CD14-positive monocyte (primary cell): ENCODE results near the gene PFKL. TPM values are rescaled to one million over a fixed set of nuclear protein-coding genes. Genes with fewer than 3 reads are reported as not detected.

ENCODE experiments used
- DNase-seq, 3 donors: peaks; one replicate each; pipeline ENCODE4 v3.0.0-alpha.2; 2011 to 2022
- H2AFZ ChIP-seq: 2 replicates; pipeline ENCODE4 v1.6.0; 2012; ENCODE audit warnings: mild to moderate bottlenecking, low read depth, low read length, inconsistent platforms; ENCODE audit not compliant: insufficient read depth, poor library complexity, severe bottlenecking
- H3K27ac ChIP-seq, 2 donors: 1 replicate in 1 of 2; 2 replicates in 1 of 2; pipeline ENCODE4 v1.5.1; 2012 to 2013; ENCODE audit warnings: low read length in 2 of 2, control low read depth in 1 of 2, inconsistent platforms in 1 of 2, low read depth in 1 of 2, mild to moderate bottlenecking in 1 of 2
- H3K27me3 ChIP-seq, 2 donors: one replicate each; pipeline versions ENCODE4 v1.6.0 to v1.6.1; 2011 to 2013; ENCODE audit warnings: low read length in 2 of 2; ENCODE audit not compliant: control insufficient read depth in 2 of 2, insufficient read depth in 2 of 2
- H3K36me3 ChIP-seq, 2 donors: replicated peaks in 1 of 2; 1 replicate in 1 of 2; 2 replicates in 1 of 2; pipeline versions ENCODE4 v1.5.1 to v1.6.1; 2012 to 2013; ENCODE audit warnings: low read length in 2 of 2, control low read depth in 1 of 2, inconsistent platforms in 1 of 2, mild to moderate bottlenecking in 1 of 2; ENCODE audit not compliant: insufficient read depth in 2 of 2, control insufficient read depth in 1 of 2
- H3K4me1 ChIP-seq, 2 donors: 1 replicate in 1 of 2; 2 replicates in 1 of 2; pipeline versions ENCODE4 v1.5.1 to v1.6.1; 2012 to 2013; ENCODE audit warnings: low read length in 2 of 2, control low read depth in 1 of 2, inconsistent platforms in 1 of 2, mild to moderate bottlenecking in 1 of 2, moderate library complexity in 1 of 2; ENCODE audit not compliant: insufficient read depth in 2 of 2, control insufficient read depth in 1 of 2
- H3K4me2 ChIP-seq: replicated peaks from 2 replicates; pipeline ENCODE3; 2012; ENCODE audit warnings: low read length, moderate library complexity, mild to moderate bottlenecking; ENCODE audit not compliant: poor library complexity, severe bottlenecking; ENCODE audit errors: extremely low read depth
- H3K4me3 ChIP-seq, 3 experiments: fragments of 200-600 bp in 1 of 3; sonication (generic) in 1 of 3; replicated peaks in 1 of 3; 1 replicate in 2 of 3; 2 replicates in 1 of 3; pipeline ENCODE4 v1.5.1; 2011 to 2013; ENCODE audit warnings: low read length in 3 of 3, mild to moderate bottlenecking in 3 of 3, control low read depth in 2 of 3, low read depth in 2 of 3, inconsistent platforms in 1 of 3, moderate library complexity in 1 of 3
- H3K79me2 ChIP-seq: 2 replicates; pipeline ENCODE4 v1.6.0; 2012; ENCODE audit warnings: mild to moderate bottlenecking, control low read depth, inconsistent platforms, low read length, moderate library complexity; ENCODE audit not compliant: insufficient read depth
- H3K9ac ChIP-seq: 2 replicates; pipeline ENCODE4 v1.6.0; 2017; ENCODE audit warnings: low read length, mild to moderate bottlenecking; ENCODE audit not compliant: insufficient read depth, poor library complexity, severe bottlenecking
- H3K9me3 ChIP-seq, 2 donors: replicated peaks in 1 of 2; 1 replicate in 1 of 2; 2 replicates in 1 of 2; pipeline versions ENCODE4 v1.5.1 to v1.6.1; 2012 to 2013; ENCODE audit warnings: low read length in 2 of 2, control low read depth in 1 of 2; ENCODE audit not compliant: control insufficient read depth in 1 of 2, insufficient read depth in 1 of 2
- H4K20me1 ChIP-seq: 2 replicates; pipeline ENCODE4 v1.6.0; 2012; ENCODE audit warnings: mild to moderate bottlenecking, low read length, control low read depth, moderate library complexity; ENCODE audit not compliant: insufficient read depth
- H3K27ac Mint-ChIP-seq, 7 donors: one replicate each; pipeline ENCODE4 v1.8.0; 2020; ENCODE audit warnings: mild to moderate bottlenecking in 7 of 7, mixed read lengths in 7 of 7, moderate library complexity in 6 of 7, inconsistent platforms in 2 of 7
- H3K27me3 Mint-ChIP-seq, 3 donors: one replicate each; pipeline ENCODE4 v1.8.0; 2021 to 2022; ENCODE audit warnings: low read depth in 3 of 3, mild to moderate bottlenecking in 3 of 3, mixed read lengths in 3 of 3, moderate library complexity in 3 of 3, inconsistent platforms in 1 of 3
- H3K36me3 Mint-ChIP-seq, 2 donors: one replicate each; pipeline ENCODE4 v1.8.0; 2020; ENCODE audit warnings: mixed read lengths in 2 of 2, inconsistent platforms in 1 of 2, mild to moderate bottlenecking in 1 of 2
- H3K4me1 Mint-ChIP-seq: one replicate; pipeline ENCODE4 v1.8.0; 2020; ENCODE audit warnings: mild to moderate bottlenecking, mixed read lengths
- H3K4me3 Mint-ChIP-seq, 2 donors: one replicate each; pipeline ENCODE4 v1.8.0; 2020; ENCODE audit warnings: mild to moderate bottlenecking in 2 of 2, mixed read lengths in 2 of 2, moderate library complexity in 1 of 2
- H3K9me3 Mint-ChIP-seq, 7 donors: one replicate each; pipeline ENCODE4 v1.8.0; 2020 to 2022; ENCODE audit warnings: mixed read lengths in 7 of 7, mild to moderate bottlenecking in 6 of 7, moderate library complexity in 6 of 7, inconsistent platforms in 2 of 7
- WGBS: methylation state at CpG from one replicate; pipeline ENCODE4 v1.1.5; 2013; ENCODE audit warnings: missing lambda C conversion rate; ENCODE audit not compliant: insufficient coverage; 5-methylcytosine and 5-hydroxymethylcytosine counted together
- intact Hi-C, 2 donors: fragments of 100-400 bp; cut with micrococcal nuclease; formaldehyde crosslinking; loops; one replicate each; pipeline versions ENCODE4 v1.15.0 to v1.15.1; 2023
- polyA plus RNA-seq, 3 donors: library from polyadenylated mRNA; depleted of rRNA in 1 of 3; unstranded in 2 of 3; stranded (reverse) in 1 of 3; fragments of 300-500 nt in 2 of 3; fragments of >200 nt in 1 of 3; fragmentation: Illumina TruSeq in 2 of 3; gene quantifications; 1 replicate in 2 of 3; 2 replicates in 1 of 3; pipeline ENCODE4 v1.2.3, GENCODE V29; 2012 to 2021
- TF ChIP-seq, protein P1 (sequence below): fragments of 200-600 bp; IDR thresholded peaks from one replicate; pipeline ENCODE4 v1.8.0; 2022; ENCODE audit warnings: antibody characterized with exemption, mild to moderate bottlenecking

The PFKL gene
- polyA plus RNA-seq, 3 donors = 105 to 133 (median 113) TPM

DNA sequence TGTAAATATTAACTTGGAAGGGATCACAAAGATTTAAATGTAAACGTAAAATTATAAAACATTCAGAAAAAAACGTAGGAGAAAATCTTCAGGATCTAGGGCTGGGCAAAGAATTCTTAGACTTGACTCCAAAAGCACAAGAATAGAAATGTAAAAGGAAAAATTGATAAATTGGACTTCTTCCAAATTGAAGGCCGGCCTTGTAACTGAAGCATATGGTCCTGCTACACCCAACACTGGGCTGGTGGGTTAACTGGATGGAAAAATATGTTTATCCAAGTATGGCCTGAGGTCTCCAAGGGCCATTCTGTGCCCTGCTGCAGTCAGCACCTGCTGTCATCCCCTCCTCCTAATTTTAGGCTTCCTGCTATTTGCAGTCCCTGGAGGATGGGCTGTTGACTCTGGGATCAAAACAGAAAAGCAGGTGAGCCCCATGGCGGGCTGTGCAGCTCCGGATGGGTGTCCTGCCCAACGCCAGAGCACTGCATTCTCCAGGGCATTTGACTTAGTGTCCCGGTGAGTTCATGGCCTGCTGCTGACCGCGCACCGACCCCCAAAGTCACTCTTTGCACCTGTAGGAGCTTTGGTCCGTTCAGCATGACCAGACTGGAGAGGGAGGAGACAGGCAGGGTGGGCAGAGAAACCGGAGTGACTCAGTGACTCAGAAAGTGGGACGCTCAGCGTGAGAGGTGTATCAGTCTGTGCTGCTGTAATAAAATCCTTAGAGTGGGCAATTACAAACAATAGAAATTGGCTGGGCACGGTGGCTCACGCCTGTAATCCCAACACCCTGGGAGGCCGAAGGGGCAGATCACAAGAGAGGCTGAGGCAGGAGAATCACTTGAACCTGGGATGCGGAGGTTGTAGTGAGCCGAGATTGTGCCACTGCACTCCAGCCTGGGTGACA is 20.2 kb upstream of the PFKL start:
- no peak overlapping the region for H3K27ac ChIP-seq
- no peaks in the 10 kb centered on the region for H3K36me3 Mint-ChIP-seq
- intact Hi-C loops = no loop called here
- H3K4me1 ChIP-seq = no peaks in the 10 kb centered on the region
- TF ChIP-seq, protein P1, sequence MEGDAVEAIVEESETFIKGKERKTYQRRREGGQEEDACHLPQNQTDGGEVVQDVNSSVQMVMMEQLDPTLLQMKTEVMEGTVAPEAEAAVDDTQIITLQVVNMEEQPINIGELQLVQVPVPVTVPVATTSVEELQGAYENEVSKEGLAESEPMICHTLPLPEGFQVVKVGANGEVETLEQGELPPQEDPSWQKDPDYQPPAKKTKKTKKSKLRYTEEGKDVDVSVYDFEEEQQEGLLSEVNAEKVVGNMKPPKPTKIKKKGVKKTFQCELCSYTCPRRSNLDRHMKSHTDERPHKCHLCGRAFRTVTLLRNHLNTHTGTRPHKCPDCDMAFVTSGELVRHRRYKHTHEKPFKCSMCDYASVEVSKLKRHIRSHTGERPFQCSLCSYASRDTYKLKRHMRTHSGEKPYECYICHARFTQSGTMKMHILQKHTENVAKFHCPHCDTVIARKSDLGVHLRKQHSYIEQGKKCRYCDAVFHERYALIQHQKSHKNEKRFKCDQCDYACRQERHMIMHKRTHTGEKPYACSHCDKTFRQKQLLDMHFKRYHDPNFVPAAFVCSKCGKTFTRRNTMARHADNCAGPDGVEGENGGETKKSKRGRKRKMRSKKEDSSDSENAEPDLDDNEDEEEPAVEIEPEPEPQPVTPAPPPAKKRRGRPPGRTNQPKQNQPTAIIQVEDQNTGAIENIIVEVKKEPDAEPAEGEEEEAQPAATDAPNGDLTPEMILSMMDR = no peak
- H3K27me3 ChIP-seq = no peaks in the 10 kb centered on the region
- H3K9me3 ChIP-seq = no peaks in the 10 kb centered on the region
- no peak overlapping the region for H3K4me2 ChIP-seq
- no peak for DNase-seq
- no peaks in the 10 kb centered on the region for H3K36me3 ChIP-seq
- H3K79me2 ChIP-seq = no peaks in the 10 kb centered on the region
- no peak overlapping the region for H3K9ac ChIP-seq
- H3K9me3 Mint-ChIP-seq = peaks cover 0 to 2% (median 0%) of the 10 kb centered on the region in 7 donors
- peaks cover 12% of the 10 kb centered on the region for H3K4me1 Mint-ChIP-seq
- H3K4me3 Mint-ChIP-seq = no peak overlapping the region
- no peak overlapping the region for H3K4me3 ChIP-seq
- H4K20me1 ChIP-seq = no peaks in the 10 kb centered on the region
- H3K27me3 Mint-ChIP-seq = peaks cover 9 to 29% (median 12%) of the 10 kb centered on the region in 3 donors
- H3K27ac Mint-ChIP-seq = no peak overlapping the region
- H2AFZ ChIP-seq = no peak overlapping the region
- WGBS = 100% methylated on average over 13 of the region's 19 CpGs

DNA sequence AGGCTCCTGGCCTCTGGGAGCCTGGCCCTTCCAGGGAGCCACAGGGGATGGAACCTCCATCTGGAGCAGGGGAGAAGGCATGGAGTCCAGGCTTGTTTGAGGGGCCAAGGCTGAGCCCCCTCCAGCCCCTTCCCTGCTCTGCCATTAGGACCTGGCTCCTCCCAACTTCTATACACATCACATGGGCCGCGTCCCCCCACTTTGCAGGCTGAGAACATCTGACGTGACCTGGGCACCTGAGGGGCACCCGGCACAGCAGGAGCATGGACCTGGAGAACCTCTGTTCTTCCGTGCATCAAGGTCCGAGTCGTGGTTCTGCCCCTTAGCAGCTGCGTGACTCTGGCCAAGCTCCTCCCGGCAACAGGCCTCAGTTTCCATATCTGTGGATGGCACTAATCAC is 18.1 kb upstream of the PFKL start:
- H3K4me1 Mint-ChIP-seq = peaks cover 12% of the 10 kb centered on the region
- no peak overlapping the region for H2AFZ ChIP-seq
- no peak overlapping the region for H3K4me2 ChIP-seq
- TF ChIP-seq, protein P1 = no peak
- intact Hi-C loops = no loop called here
- no peaks in the 10 kb centered on the region for H3K9me3 Mint-ChIP-seq
- no peaks in the 10 kb centered on the region for H3K4me1 ChIP-seq
- no peaks in the 10 kb centered on the region for H3K36me3 ChIP-seq
- H3K27me3 Mint-ChIP-seq = peaks cover 9 to 46% (median 10%) of the 10 kb centered on the region in 3 donors
- no peak overlapping the region for H3K9ac ChIP-seq
- no peaks in the 10 kb centered on the region for H4K20me1 ChIP-seq
- DNase-seq = no peak
- H3K9me3 ChIP-seq = no peaks in the 10 kb centered on the region
- H3K27ac ChIP-seq = no peak overlapping the region
- no peaks in the 10 kb centered on the region for H3K79me2 ChIP-seq
- no peaks in the 10 kb centered on the region for H3K36me3 Mint-ChIP-seq
- H3K4me3 Mint-ChIP-seq = no peak overlapping the region
- WGBS = 96% methylated on average over 9 of the region's 9 CpGs
- H3K4me3 ChIP-seq = no peak overlapping the region
- peaks cover 0 to 3% of the 10 kb centered on the region in 2 donors for H3K27me3 ChIP-seq
- H3K27ac Mint-ChIP-seq = no peak overlapping the region
